ENCODE results near the gene PEMT.

DNA sequence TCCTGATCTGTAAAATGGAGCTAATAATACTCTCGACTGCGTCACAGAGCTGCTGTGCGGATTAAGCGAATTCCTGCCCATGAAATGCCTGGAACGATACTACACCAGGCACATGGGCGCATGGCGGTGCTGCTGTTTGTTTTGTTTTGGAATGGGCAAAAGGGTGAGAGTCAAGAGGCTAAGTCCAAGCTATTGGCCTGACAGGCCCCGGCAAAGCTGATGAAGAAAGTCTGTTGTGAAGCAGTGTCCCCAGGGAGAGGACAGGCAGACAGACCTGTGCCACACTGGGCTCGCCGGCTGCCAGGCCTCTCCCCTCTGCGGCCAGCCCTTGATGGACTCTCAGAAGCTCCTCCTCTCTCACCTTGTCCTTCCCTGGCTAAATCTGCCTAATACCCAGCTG is 64.0 kb downstream of the PEMT start:
- TF ChIP-seq, protein P1, sequence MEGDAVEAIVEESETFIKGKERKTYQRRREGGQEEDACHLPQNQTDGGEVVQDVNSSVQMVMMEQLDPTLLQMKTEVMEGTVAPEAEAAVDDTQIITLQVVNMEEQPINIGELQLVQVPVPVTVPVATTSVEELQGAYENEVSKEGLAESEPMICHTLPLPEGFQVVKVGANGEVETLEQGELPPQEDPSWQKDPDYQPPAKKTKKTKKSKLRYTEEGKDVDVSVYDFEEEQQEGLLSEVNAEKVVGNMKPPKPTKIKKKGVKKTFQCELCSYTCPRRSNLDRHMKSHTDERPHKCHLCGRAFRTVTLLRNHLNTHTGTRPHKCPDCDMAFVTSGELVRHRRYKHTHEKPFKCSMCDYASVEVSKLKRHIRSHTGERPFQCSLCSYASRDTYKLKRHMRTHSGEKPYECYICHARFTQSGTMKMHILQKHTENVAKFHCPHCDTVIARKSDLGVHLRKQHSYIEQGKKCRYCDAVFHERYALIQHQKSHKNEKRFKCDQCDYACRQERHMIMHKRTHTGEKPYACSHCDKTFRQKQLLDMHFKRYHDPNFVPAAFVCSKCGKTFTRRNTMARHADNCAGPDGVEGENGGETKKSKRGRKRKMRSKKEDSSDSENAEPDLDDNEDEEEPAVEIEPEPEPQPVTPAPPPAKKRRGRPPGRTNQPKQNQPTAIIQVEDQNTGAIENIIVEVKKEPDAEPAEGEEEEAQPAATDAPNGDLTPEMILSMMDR (conservative IDR thresholded peaks at IDR 0.05 in 1 of 2, IDR thresholded peaks at IDR 0.05 in 1 of 2; ENCODE audit: low read depth in 1 of 2, low read length in 2 of 2): no peak
- no peak for TF ChIP-seq EZH2 (IDR thresholded peaks at IDR 0.05; ENCODE audit: low read length, missing control alignments)

All from fibroblast of lung (primary cell).